ENCODE measurements around the gene MACROD2. TPM values are rescaled to one million over a fixed set of nuclear protein-coding genes. Genes with fewer than 3 reads are reported as not detected.

The MACROD2 gene
- total RNA-seq, 4 donors from 2014 or later = 1.8 to 4.8 (median 2.9) TPM

- no peaks in the 10 kb centered on the region for H3K9me3 ChIP-seq
- no peaks in the 10 kb centered on the region for H3K27me3 ChIP-seq
- intact Hi-C loops (cut with DNase I) = no loop called here
- H3K4me1 ChIP-seq = no peaks in the 10 kb centered on the region
- H3K36me3 ChIP-seq = no peaks in the 10 kb centered on the region
- DNase-seq = no peak
- H3K27ac ChIP-seq = no peak overlapping the region
- TF ChIP-seq CTCF (IDR thresholded peaks at IDR 0.05) (no peak), POLR2A (IDR thresholded peaks at IDR 0.05) (no peak)
- H3K4me3 ChIP-seq = no peak overlapping the region
- 33 to 41% methylated on average over 5 of the region's 5 CpGs for WGBS, 2 donors
These were observed 1586.9 kb downstream of the MACROD2 start for GRCh38 chr20:15582146-15582760.

GRCh38 chr20:15584507-15584906 lies 1589.2 kb downstream of the MACROD2 start:
- H3K9me3 ChIP-seq = no peaks in the 10 kb centered on the region
- TF ChIP-seq POLR2A (IDR thresholded peaks at IDR 0.05) = no peak
- H3K27ac ChIP-seq = no peak overlapping the region
- intact Hi-C loops (cut with DNase I) = no loop called here
- no peaks in the 10 kb centered on the region for H3K27me3 ChIP-seq
- no peak overlapping the region for H3K4me3 ChIP-seq
- WGBS, 2 donors = 76 to 86% methylated on average over 6 of the region's 6 CpGs
- H3K4me1 ChIP-seq = no peaks in the 10 kb centered on the region
- H3K36me3 ChIP-seq = no peaks in the 10 kb centered on the region
- DNase-seq = no peak

- intact Hi-C loops (cut with DNase I) = no loop called here
- Histone ChIP-seq H3K36me3 (no peaks in the 10 kb centered on the region), H3K27ac (no peak overlapping the region), H3K4me1 (no peaks in the 10 kb centered on the region), H3K4me3 (no peak overlapping the region), H3K27me3 (no peaks in the 10 kb centered on the region), H3K9me3 (no peaks in the 10 kb centered on the region)
- TF ChIP-seq POLR2A (IDR thresholded peaks at IDR 0.05) = no peak
- no peak for TF ChIP-seq CTCF (IDR thresholded peaks at IDR 0.05)
- WGBS, 2 donors = 91 to 92% methylated on average over 4 of the region's 4 CpGs
- no peak for DNase-seq
These were observed 1597.8 kb downstream of the MACROD2 start for GRCh38 chr20:15593081-15593480.

- Histone ChIP-seq H3K4me3 (no peak overlapping the region), H3K36me3 (no peaks in the 10 kb centered on the region), H3K9me3 (no peaks in the 10 kb centered on the region), H3K27me3 (no peaks in the 10 kb centered on the region), H3K27ac (no peak overlapping the region), H3K4me1 (no peaks in the 10 kb centered on the region)
- DNase-seq = no peak
- no peak for TF ChIP-seq POLR2A (IDR thresholded peaks at IDR 0.05)
- TF ChIP-seq CTCF (IDR thresholded peaks at IDR 0.05) = no peak
- intact Hi-C loops (cut with DNase I) = no loop called here
- WGBS, 2 donors = 43 to 47% methylated on average over 2 of the region's 2 CpGs
These were observed 1598.9 kb downstream of the MACROD2 start for GRCh38 chr20:15594158-15594695.

GRCh38 chr20:15596220-15596890 lies 1601.0 kb downstream of the MACROD2 start:
- no peak overlapping the region for H3K4me3 ChIP-seq
- no peaks in the 10 kb centered on the region for H3K4me1 ChIP-seq
- intact Hi-C loops (cut with DNase I) = no loop called here
- H3K36me3 ChIP-seq = no peaks in the 10 kb centered on the region
- no peaks in the 10 kb centered on the region for H3K9me3 ChIP-seq
- no peak overlapping the region for H3K27ac ChIP-seq
- no peaks in the 10 kb centered on the region for H3K27me3 ChIP-seq
- 67 to 78% methylated on average over 3 of the region's 3 CpGs for WGBS, 2 donors
- no peak for TF ChIP-seq POLR2A (IDR thresholded peaks at IDR 0.05)
- TF ChIP-seq CTCF (IDR thresholded peaks at IDR 0.05) = no peak
- no peak for DNase-seq
